BE2C (cell line): ENCODE measurements around the gene TMBIM1. TPM values are rescaled to one million over a fixed set of nuclear protein-coding genes. Genes with fewer than 3 reads are reported as not detected.

ENCODE experiments used
- DNase-seq: peaks from one replicate; pipeline ENCODE4 v3.0.0-alpha.2; 2020
- H3K27me3 ChIP-seq: fragments of 250-450 bp; sonication (Bioruptor Pico); 2 replicates; pipeline ENCODE4 v1.5.1; 2020; ENCODE audit warnings: mild to moderate bottlenecking
- H3K36me3 ChIP-seq: fragments of 250-450 bp; sonication (Bioruptor Pico); 2 replicates; pipeline ENCODE4 v1.5.1; 2020; ENCODE audit warnings: mild to moderate bottlenecking
- H3K4me1 ChIP-seq: fragments of 250-450 bp; sonication (Bioruptor Pico); 2 replicates; pipeline ENCODE4 v1.5.1; 2020
- H3K4me3 ChIP-seq: 2 replicates; pipeline ENCODE4 v1.5.1; 2011; ENCODE audit warnings: low read depth, low read length
- H3K9me3 ChIP-seq: fragments of 250-450 bp; sonication (Bioruptor Pico); 2 replicates; pipeline ENCODE4 v1.5.1; 2020
- CTCF ChIP-seq: IDR thresholded peaks from 2 replicates; pipeline ENCODE4 v1.5.1; 2012; ENCODE audit warnings: mild to moderate bottlenecking, low read depth, low read length
- polyA plus RNA-seq: library from polyadenylated mRNA; unstranded; fragments of >200 nt; gene quantifications from one replicate; pipeline ENCODE4 v1.2.1, GENCODE V29; 2012; ENCODE audit warnings: low read depth, missing spikeins; ENCODE audit not compliant: insufficient read length, insufficient read depth

Gene TMBIM1
- polyA plus RNA-seq = 3.5 TPM

DNA sequence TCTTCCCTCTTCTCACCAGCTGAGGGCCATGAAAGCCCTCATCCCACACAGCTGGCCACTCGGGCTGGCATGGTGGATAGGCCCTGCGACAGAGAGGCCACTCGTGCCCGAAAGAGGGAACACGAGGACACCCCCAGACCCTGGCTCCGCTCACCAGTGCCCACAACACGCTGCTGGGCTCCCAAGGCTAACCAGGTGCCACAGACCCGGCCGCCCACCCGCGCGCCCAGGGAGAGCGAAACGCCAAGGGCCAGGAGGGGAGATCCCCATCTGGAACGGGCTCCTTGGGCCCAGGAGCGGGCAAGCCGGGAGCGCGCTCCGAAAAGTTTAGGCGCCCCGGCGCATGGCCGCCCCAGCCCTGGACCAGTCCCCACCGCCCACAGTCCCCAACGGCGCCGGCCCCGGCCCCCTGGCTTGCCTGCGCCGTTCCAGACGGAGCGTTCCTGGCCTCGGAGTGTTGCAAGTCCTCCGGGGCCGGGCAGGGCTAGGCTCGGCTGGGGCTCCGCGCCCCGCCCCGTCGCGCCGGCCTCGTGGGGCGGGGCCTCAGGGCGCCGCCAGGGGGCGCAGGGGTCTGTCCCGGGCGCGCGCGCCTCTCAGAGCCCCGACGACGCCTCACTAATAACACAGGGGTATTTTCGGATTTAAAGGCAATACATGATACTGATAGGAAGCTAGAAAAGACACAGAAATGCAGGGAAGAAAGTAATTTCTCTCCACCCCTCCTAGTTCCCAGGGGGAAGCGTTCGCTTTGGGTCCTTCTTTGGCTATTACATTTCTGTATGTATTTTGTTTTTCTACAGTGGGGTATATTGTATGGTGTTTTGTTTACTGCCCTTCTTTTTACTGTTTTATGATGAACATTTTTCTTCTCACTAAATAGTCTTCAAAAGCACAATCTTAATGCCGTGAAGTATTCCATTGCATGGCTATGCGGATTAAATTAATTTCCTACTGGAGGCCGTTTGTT lies at the start of gene TMBIM1:
TMBIM1 (minus strand) TSS at position 456 of the 967 bp plus-strand sequence. CDS start 10,362 bp downstream, outside the sequence.
- Histone ChIP-seq H3K4me1 (peaks cover 3% of the 10 kb centered on the region; the same call in 1 of the 2 replicates), H3K4me3 (peak within 1 kb of the TSS; percentile 34; the same call in 1 of the 2 replicates), H3K36me3 (no peaks in the 10 kb centered on the region), H3K9me3 (no peaks in the 10 kb centered on the region), H3K27me3 (no peaks in the 10 kb centered on the region)
- TF ChIP-seq CTCF = peak; percentile 49
- DNase-seq = peak; percentile 69

- no peak for TF ChIP-seq CTCF
- no peaks in the 10 kb centered on the region for H3K36me3 ChIP-seq
- no peak overlapping the region for H3K4me3 ChIP-seq
- no peaks in the 10 kb centered on the region for H3K27me3 ChIP-seq
- no peaks in the 10 kb centered on the region for H3K9me3 ChIP-seq
- H3K4me1 ChIP-seq = peaks cover 7% of the 10 kb centered on the region; the same call in 1 of the 2 replicates
- DNase-seq = no peak
Observed at GRCh38 chr2:218341381-218341780, 49.1 kb upstream of the TMBIM1 start.

- no peak for DNase-seq
- Histone ChIP-seq H3K4me1 (peaks cover 7% of the 10 kb centered on the region; the same call in 1 of the 2 replicates), H3K27me3 (no peaks in the 10 kb centered on the region), H3K36me3 (no peaks in the 10 kb centered on the region), H3K4me3 (no peak overlapping the region), H3K9me3 (no peaks in the 10 kb centered on the region)
- no peak for TF ChIP-seq CTCF
Observed at GRCh38 chr2:218340656-218341055, 48.4 kb upstream of the TMBIM1 start.

DNA sequence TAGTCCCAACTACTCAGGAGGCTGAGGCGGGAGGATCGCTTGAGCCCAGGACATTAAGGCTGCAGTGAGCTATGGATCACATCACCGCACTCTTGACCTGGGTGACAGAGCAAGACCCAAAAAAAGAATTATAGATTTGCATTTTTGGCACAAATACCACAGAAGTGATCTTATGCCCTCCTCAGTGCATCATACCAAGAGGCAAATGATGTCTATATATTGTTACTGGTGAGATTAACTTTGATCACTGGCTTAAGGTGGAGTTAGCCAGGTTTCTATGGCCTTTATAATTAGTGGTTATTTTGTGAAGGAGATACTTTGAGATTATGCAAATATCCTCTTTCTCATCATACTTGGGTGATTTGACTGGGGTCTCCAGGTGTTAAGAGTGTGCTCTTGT lies 42.2 kb upstream of the TMBIM1 start:
- H3K4me1 ChIP-seq = no peaks in the 10 kb centered on the region
- no peak overlapping the region for H3K4me3 ChIP-seq

DNA sequence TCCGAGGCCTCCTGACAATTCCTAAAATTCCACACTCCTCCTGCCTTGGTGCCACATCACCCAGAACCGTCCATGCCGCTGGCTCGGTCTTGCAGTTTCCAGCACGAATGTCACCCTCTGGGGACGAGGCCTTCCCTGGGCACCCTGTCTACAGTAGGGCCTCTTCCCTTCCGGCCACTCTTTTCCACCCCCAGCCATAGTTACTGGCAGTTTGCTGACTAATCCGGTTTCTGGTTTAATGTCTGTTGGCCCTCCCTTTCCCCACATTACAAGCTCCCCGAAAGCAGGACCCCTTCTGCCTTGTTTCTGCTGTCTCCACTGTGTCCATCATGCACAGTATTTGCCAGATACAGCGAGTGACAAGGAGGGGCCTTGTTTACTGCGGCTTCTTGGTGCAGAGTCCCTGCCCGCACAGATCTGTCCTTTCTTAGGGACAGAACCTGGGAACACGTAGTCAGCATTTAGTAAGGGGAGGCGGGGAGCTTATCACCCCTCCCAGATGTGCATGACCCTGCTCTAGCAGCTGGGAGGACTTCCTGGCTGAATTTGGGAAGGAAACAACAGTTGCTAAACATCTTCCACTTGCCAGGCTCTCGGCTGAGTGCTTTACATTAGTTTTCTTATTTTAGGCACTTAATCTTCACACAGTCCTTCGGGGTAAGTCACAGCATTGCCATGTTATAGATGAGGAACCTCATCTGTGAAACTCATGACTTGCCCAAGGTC lies 40.8 kb upstream of the TMBIM1 start:
- no peaks in the 10 kb centered on the region for H3K9me3 ChIP-seq
- DNase-seq = no peak
- no peak overlapping the region for H3K4me3 ChIP-seq
- no peaks in the 10 kb centered on the region for H3K27me3 ChIP-seq
- no peak for TF ChIP-seq CTCF
- H3K36me3 ChIP-seq = no peaks in the 10 kb centered on the region
- H3K4me1 ChIP-seq = no peaks in the 10 kb centered on the region

More for the DNA sequence above, 42.2 kb upstream of the TMBIM1 start:
- H3K27me3 ChIP-seq = no peaks in the 10 kb centered on the region
- H3K36me3 ChIP-seq = no peaks in the 10 kb centered on the region
- DNase-seq = no peak
- no peaks in the 10 kb centered on the region for H3K9me3 ChIP-seq
- no peak for TF ChIP-seq CTCF
